Stomach (tissue), 4 donors: ENCODE measurements around the gene OGFR.

Experiments
- EP300 ChIP-seq: sonication (generic); formaldehyde crosslinking; IDR thresholded peaks from one replicate; pipeline ENCODE4 v1.6.1; 2017; ENCODE audit warnings: antibody characterized with exemption
- POLR2A ChIP-seq, 4 donors: fragments of 450-650 bp; IDR thresholded peaks; one replicate each; pipeline ENCODE4 v1.6.1; 2016; ENCODE audit warnings: antibody characterized with exemption in 4 of 4, control low read depth in 2 of 4, mild to moderate bottlenecking in 1 of 4, moderate library complexity in 1 of 4
- POLR2AphosphoS5 ChIP-seq, 3 donors: sonication (generic); formaldehyde crosslinking; IDR thresholded peaks; one replicate each; pipeline ENCODE4 v1.6.1; 2016; ENCODE audit warnings: antibody characterized with exemption in 3 of 3
- TF ChIP-seq, protein P1 (sequence below), 7 experiments: fragments of 450-650 bp in 4 of 7; fragments of 200-600 bp in 3 of 7; sonication (generic) in 3 of 7; IDR thresholded peaks; one replicate each; pipeline ENCODE4 v1.5.1; 2016 to 2019; ENCODE audit warnings: antibody characterized with exemption in 7 of 7, control low read depth in 2 of 7, mild to moderate bottlenecking in 1 of 7

DNA sequence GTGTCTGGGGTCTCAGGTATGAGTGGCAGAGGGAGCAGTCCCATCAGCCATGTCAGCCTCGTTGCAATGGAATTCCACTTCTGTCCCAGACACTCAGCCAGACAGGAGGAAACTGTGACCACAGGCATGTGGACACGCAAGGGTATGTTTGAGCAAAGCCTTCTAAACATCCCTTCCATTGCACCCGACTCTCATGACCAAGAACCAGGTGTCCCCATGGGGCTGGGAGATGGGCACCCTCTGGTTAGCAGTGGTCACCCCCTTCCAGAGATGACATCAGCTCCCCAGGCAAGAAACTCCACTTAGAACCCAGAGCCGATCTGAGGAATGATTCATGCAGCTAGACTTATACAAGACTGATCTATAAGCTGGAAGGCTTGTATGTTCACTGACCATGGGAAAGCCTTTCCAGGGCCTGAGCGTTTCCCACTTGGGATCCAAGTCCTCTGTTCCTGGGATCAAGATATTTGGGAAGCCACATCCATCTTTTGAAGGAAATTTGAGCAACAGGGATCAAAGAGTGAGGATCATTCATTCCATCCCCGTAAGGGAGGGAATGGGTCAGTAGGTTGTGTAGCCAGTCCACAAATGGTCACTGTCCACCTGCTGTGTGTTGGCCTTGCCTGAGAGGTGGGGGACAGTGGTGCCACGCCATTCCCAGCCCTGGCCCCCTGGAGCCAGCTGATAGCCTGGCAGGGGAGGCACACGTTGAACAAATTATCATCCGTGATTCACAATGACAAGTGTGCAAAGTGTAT, 12.3 kb upstream of the OGFR start:
- TF ChIP-seq POLR2A (IDR thresholded peaks at IDR 0.05) (no peak), EP300 (no peak), POLR2AphosphoS5 (IDR thresholded peaks at IDR 0.05) (no peak)
- TF ChIP-seq, protein P1, sequence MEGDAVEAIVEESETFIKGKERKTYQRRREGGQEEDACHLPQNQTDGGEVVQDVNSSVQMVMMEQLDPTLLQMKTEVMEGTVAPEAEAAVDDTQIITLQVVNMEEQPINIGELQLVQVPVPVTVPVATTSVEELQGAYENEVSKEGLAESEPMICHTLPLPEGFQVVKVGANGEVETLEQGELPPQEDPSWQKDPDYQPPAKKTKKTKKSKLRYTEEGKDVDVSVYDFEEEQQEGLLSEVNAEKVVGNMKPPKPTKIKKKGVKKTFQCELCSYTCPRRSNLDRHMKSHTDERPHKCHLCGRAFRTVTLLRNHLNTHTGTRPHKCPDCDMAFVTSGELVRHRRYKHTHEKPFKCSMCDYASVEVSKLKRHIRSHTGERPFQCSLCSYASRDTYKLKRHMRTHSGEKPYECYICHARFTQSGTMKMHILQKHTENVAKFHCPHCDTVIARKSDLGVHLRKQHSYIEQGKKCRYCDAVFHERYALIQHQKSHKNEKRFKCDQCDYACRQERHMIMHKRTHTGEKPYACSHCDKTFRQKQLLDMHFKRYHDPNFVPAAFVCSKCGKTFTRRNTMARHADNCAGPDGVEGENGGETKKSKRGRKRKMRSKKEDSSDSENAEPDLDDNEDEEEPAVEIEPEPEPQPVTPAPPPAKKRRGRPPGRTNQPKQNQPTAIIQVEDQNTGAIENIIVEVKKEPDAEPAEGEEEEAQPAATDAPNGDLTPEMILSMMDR (IDR thresholded peaks at IDR 0.05), result no peak
